Islet precursor cell (in vitro differentiated cells): ENCODE results near the gene RBM12.
A peak's percentile ranks its signal among the peaks of the same experiment; 100 is the strongest.
"Not testable (repeated sequence)": the region's sequence is repeated elsewhere in the genome, so short reads cannot be mapped to it uniquely, and the experiment has no call there.

ENCODE experiments used
- DNase-seq: peaks from one replicate; pipeline ENCODE4 v3.0.0-alpha.2; 2018

Gene RBM12

DNA sequence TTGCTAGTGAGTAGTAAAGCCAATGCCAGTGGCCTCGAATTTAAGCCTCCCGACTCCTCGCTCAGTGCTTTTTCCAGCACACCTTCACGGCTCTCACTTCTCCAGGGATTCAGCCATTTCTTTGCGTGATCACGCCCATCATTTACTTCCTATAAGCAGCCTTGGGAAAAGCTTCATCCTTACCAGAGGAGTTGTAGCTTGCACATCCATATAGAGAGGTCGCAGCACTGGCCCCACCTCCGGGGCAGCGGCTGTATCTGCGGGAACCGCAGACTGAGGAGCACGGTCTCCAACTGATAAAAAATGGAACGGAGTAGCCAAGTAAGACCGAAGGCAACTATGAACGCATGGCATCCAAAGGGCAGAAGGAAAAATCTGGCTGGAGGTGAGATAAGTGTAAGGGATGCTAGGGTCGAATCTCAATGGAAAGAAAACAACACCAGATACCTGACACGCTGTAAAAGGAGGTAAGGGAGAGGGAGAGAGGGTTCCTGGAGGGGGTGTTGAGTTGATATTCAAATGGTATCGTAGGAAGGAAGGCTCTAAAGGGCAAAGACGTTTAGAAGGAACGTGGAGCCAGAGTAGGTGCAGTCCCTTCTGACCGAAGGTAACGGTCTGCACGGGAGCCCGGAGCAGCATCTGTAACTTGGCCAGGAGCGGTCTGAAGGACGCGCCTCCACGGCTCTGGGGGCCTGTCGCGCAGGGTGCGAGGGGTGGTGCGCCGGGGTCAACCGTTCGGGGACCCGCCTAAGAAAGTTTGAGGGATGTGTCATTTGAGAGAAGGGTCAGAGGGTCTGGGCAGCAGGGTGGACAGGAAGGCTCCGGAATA, 33.8 kb upstream of the RBM12 start:
- DNase-seq: peak; percentile 61

GRCh38 chr20:35697696-35698297, 33.1 kb upstream of the RBM12 start:
- DNase-seq: no peak

DNA sequence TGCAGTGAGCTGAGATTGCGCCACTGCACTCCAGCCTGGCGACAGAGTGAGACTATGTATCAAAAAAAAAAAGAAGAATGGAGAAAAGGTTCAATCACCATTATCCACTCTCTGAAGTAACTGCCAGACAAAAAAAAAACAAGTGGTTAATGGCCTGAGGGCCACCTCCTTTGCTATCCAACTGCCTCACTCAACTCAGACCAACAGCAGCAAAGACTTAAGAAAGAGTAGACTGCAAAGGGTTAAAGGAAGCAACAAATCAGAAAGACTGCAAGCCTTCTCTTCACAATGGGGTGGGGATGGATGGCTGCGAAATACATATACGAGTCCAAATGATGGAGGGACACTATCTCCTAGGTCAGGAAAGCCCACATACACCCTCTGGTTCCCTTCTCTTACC, 31.3 kb upstream of the RBM12 start:
- no peak for DNase-seq

DNA sequence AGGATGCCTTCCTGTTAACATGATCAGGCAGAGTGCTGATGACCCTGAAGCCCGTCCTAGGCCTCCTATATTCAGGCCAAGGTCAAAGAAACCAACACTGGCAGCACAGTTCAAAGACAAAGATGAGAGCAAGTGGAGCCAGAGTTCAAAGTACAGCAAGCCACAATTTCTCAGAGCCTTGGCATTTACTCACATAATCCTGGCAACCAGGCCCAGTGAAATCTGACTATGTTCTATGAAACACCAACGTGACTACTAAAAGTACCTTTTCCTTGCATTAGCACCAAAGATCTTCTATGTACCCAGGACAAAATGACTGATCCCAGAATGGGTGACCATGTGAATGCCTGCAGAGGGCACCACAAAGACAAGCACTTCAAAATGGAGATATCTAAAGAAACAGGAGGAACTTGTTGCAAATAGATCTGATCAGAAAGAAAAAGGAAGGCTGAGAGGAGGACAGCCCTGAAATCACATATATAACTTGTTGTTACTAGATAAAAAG, 30.6 kb upstream of the RBM12 start:
- DNase-seq: no peak

DNA sequence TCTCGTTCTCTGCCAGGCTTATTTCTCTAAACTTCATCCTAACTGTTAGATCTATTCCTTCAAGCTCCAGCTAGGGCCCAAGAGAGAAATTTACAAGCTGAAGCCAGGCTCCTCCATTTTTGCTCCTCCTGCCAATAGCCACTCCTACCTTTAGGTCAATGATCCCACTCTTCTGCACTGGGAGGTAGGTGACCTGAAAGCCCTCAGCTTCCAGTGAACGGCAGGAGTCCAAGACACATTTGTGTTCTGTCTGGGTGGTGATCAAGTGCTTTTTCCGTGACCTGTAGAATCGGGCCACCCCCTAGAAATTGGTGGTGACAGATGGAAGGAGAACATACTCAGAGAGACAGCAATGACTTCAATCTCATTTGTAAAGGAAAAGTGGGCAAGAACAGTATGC, 25.6 kb upstream of the RBM12 start:
- DNase-seq: no peak

GRCh38 chr20:35686872-35687271, 22.2 kb upstream of the RBM12 start:
- peak; percentile 64 for DNase-seq

DNA sequence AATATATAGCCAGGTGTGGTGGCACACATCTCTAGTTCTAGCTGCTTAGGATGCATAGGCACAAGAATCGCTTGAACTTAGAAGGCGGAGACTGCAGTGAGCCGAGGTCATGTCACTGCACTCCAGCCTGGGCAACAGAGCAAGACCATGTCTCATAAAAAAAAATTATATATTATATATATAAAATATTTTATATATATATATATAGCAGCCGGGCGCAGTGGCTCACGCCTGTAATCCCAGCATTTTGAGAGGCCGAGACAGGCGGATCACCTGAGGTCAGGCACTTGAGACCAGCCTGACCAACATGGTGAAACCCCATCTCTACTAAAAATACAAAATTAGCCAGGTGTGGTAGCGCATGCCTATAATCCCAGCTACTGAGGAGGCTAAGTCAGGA, 20.7 kb upstream of the RBM12 start:
- DNase-seq: not testable (repeated sequence)

GRCh38 chr20:35681960-35682359, 17.3 kb upstream of the RBM12 start:
- no peak for DNase-seq

GRCh38 chr20:35680452-35681183, 15.9 kb upstream of the RBM12 start:
- no peak for DNase-seq

DNA sequence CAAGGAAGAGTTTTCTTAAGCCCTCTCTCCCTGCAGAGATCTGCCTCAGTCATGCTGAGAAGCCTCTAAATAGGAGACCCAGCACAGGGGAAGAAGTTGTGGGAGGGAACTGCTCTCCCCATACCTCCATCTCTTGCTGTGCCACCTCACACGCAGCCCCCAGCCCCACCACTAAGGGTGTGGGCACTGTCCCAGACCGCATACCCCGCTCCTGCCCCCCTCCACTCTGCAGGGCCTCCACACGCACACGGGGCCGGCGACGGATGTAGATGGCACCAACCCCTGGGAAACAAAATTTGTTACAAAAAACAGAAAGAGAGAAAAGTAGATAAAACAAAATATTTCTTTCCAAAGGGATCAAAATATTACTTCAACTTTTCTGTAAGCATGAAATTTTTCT, 10.2 kb upstream of the RBM12 start:
- no peak for DNase-seq

DNA sequence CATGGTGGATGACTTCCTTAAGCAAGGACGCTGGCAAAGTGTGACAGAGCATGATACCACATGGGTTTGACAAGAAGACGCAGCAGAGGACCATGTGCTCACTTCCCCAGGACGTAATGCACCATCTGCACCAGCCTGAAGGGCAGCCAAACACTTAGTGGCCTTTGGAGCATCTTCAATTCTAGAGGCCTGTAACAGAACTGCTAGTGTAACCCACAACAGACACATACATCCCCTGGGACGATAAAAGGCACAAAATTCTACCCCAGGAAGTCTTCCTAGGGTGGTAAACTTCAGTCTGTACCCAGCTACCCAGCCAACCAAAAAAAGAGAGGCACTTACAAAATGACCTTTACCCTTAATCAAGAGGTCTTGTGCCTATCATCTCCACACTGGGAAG, 9.2 kb upstream of the RBM12 start:
- DNase-seq: no peak

DNA sequence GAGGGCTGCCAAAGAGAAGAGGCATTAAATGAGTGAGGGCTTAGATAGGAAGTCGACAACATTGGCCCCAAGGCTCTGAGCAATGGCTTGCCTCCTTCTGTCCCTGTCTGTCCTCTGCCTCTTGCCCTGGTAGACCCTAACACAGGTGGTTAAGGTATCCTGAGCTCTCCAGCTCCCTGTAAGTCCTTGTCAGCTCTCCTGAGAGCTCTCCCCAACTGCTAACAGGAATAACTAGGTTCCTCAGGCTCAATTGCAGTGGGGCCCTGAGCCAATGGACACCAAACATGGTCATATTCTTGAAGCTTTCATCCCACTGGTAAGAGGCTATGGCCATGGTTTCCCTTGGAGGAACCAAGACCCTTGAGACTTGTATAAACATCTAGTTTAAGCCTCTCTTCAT, 5.0 kb upstream of the RBM12 start:
- no peak for DNase-seq

DNA sequence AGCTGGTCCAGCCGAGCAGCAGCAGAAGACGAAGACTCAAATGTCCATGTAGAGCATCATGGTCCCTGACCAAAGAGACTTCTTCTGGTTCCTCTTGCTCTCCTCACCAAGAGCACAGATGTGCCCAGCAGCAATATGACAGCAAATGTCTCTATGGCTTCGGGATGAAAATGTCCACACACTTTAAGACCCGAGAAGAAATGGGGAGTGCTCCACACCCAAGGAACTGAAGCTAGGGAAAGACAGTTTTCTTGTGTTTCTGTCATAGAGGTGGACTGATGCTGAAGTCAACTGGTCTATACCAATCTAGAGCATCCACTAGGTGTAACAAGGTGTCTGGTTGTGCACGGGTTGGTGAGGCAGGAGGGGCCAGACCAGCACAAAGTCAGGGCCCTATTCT, 4.5 kb upstream of the RBM12 start:
- no peak for DNase-seq

- no peak for DNase-seq
These were observed 1.2 kb upstream of the RBM12 start for GRCh38 chr20:35665949-35666288.

GRCh38 chr20:35663516-35664465, 909 bp downstream of the RBM12 start:
- peak; percentile 70 for DNase-seq

DNA sequence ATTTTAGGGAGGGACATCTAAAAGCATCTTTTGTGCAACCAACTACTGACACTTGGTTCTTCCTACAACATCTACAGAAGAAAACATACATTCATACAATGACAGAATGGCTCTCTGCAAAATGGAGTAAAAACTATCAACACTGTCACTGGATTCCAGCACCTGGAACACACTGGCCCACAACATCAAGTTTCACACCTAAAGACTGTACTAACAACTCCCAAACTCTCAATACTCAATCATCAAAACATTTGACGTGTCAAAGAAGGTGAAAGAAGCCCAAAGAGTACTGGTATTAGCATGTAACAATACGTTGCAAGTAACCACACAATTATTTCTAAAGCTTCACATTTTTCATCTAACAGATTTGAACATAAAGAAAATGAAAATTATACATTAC, 2.1 kb downstream of the RBM12 start:
- no peak for DNase-seq

- no peak for DNase-seq
These were observed 2.8 kb downstream of the RBM12 start for GRCh38 chr20:35661908-35662307.

- no peak for DNase-seq
These were observed 3.6 kb downstream of the RBM12 start for GRCh38 chr20:35661053-35661452.

GRCh38 chr20:35660122-35660937, 4.4 kb downstream of the RBM12 start:
- DNase-seq: no peak

DNA sequence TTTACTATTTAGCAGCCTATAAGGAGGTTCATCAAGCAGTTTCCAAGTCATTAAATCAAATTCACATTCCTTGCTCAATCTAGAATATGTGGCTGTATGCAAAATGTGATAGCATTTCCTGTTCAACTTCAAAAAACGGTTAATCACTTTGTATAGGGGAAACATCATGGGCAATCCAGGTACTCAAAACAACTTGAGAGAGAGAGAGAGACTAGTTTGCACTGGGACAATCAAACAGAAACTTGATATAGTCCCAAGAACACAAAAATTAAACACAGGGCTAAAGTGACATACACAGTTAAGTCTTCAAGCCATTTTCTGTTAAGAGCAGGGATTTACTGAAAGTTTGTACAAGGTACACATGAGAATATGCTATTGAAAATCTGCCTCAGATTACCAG, 7.4 kb downstream of the RBM12 start:
- no peak for DNase-seq

DNA sequence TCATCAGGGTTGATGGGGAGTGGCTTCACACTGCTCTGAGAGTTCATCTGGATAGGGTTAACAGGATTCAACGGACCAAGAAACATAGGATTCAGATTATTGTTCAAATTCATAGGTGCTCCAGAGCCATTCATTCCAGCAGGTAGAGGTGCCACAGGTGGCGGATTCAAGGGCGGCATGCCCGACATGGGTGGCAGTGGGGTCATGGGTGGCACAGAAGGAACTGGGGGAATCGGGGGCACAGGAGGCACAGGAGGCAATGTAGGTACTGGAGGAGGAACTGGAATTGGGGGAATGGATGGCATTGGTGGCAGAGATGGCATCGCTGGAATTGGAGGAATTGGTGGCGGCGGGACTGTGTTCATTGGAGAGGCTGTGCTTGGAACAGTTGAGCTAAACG, 10.3 kb downstream of the RBM12 start:
- DNase-seq: no peak

DNA sequence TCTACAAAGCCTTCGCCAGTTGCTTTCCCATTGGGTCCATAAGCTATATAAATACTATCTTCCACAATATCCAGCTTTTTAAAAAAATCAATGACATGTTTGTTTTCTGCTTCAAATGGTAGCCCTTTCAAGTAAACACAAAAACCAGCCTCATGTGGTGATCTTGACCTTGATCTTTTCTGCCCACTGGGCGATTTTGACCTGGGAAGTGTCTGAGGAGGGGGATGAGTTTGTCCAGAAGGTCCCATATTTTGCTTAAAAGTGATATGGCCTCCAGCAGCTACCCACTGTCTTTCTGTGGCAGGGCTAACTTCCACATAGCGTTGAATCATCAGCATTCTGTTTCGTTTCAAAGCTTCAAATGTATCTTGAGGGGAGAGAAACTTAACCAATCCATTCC, 10.8 kb downstream of the RBM12 start:
- DNase-seq: no peak
